Liver (tissue), 9 donors: ENCODE results near the gene SCRN3. TPM values are rescaled to one million over a fixed set of nuclear protein-coding genes. Genes with fewer than 3 reads are reported as not detected.

Experiments
- DNase-seq: peaks from one replicate; pipeline ENCODE4 v3.0.0-alpha.2; 2017; ENCODE audit warnings: low spot score
- H3K27ac ChIP-seq, 2 donors: one replicate each; pipeline ENCODE4 v1.7.0; 2013; ENCODE audit warnings: inconsistent platforms in 2 of 2, low read length in 2 of 2, control low read depth in 1 of 2, low read depth in 1 of 2, mild to moderate bottlenecking in 1 of 2
- H3K27me3 ChIP-seq, 4 donors: one replicate each; pipeline versions ENCODE4 v1.6.1 to v1.7.0; 2013; ENCODE audit warnings: low read length in 3 of 4, inconsistent platforms in 1 of 4, mild to moderate bottlenecking in 1 of 4, moderate library complexity in 1 of 4; ENCODE audit not compliant: control insufficient read depth in 4 of 4, insufficient read depth in 4 of 4
- H3K36me3 ChIP-seq, 4 donors: one replicate each; pipeline versions ENCODE4 v1.6.1 to v1.7.0; 2013; ENCODE audit warnings: low read length in 3 of 4, mild to moderate bottlenecking in 3 of 4, low read depth in 1 of 4, moderate library complexity in 1 of 4; ENCODE audit not compliant: control insufficient read depth in 4 of 4, insufficient read depth in 3 of 4
- H3K4me1 ChIP-seq, 4 donors: one replicate each; pipeline versions ENCODE4 v1.6.1 to v1.7.0; 2013; ENCODE audit warnings: low read length in 3 of 4, mild to moderate bottlenecking in 3 of 4, moderate library complexity in 1 of 4; ENCODE audit not compliant: control insufficient read depth in 4 of 4, insufficient read depth in 4 of 4
- H3K4me3 ChIP-seq, 3 donors: one replicate each; pipeline versions ENCODE4 v1.6.1 to v1.7.0; 2013; ENCODE audit warnings: low read length in 3 of 3, control low read depth in 1 of 3, low read depth in 1 of 3, mild to moderate bottlenecking in 1 of 3
- H3K9ac ChIP-seq, 2 donors: one replicate each; pipeline ENCODE4 v1.7.0; 2013; ENCODE audit warnings: low read length in 2 of 2, mild to moderate bottlenecking in 2 of 2, moderate library complexity in 2 of 2, control low read depth in 1 of 2, low read depth in 1 of 2
- H3K9me3 ChIP-seq, 4 donors: one replicate each; pipeline versions ENCODE4 v1.6.1 to v1.7.0; 2013; ENCODE audit warnings: low read length in 3 of 4; ENCODE audit not compliant: control insufficient read depth in 4 of 4
- EGR1 ChIP-seq, 2 donors: IDR thresholded peaks; 2 replicates each; pipeline ENCODE4 v1.6.1; 2016 to 2018; ENCODE audit warnings: antibody characterized with exemption in 2 of 2, low read depth in 2 of 2
- FOXA1 ChIP-seq: IDR thresholded peaks from 2 replicates; pipeline ENCODE4 v1.6.1; 2016; ENCODE audit warnings: antibody characterized with exemption
- FOXA2 ChIP-seq: IDR thresholded peaks from 2 replicates; pipeline ENCODE4 v1.6.1; 2016; ENCODE audit warnings: antibody characterized with exemption
- GABPA ChIP-seq, 2 donors: IDR thresholded peaks in 1 of 2; conservative IDR thresholded peaks in 1 of 2; 2 replicates each; pipeline ENCODE4 v1.6.1; 2016; ENCODE audit warnings: antibody characterized with exemption in 2 of 2, mild to moderate bottlenecking in 1 of 2, moderate library complexity in 1 of 2
- HNF4A ChIP-seq, 2 donors: conservative IDR thresholded peaks; 2 replicates each; pipeline ENCODE4 v1.6.1; 2016; ENCODE audit warnings: antibody characterized with exemption in 2 of 2, mild to moderate bottlenecking in 2 of 2
- HNF4G ChIP-seq: IDR thresholded peaks from 2 replicates; pipeline ENCODE4 v1.6.1; 2016; ENCODE audit warnings: antibody characterized with exemption
- JUND ChIP-seq, 2 donors: IDR thresholded peaks; 2 replicates each; pipeline ENCODE4 v1.6.1; 2016; ENCODE audit warnings: antibody characterized with exemption in 2 of 2
- NR2F2 ChIP-seq: IDR thresholded peaks from 2 replicates; pipeline ENCODE4 v1.6.1; 2016; ENCODE audit warnings: antibody characterized with exemption
- RAD21 ChIP-seq, 2 donors: IDR thresholded peaks; 2 replicates each; pipeline ENCODE4 v1.6.1; 2016; ENCODE audit warnings: antibody characterized with exemption in 2 of 2, mild to moderate bottlenecking in 2 of 2
- RXRA ChIP-seq, 2 donors: IDR thresholded peaks; 2 replicates each; pipeline ENCODE4 v1.6.1; 2017 to 2018; ENCODE audit warnings: antibody characterized with exemption in 2 of 2, mild to moderate bottlenecking in 1 of 2
- SP1 ChIP-seq: IDR thresholded peaks from 2 replicates; pipeline ENCODE4 v1.6.1; 2018; ENCODE audit warnings: antibody characterized with exemption, mild to moderate bottlenecking
- TAF1 ChIP-seq: conservative IDR thresholded peaks from 2 replicates; pipeline ENCODE4 v1.6.1; 2016; ENCODE audit warnings: antibody characterized with exemption, mild to moderate bottlenecking
- YY1 ChIP-seq: IDR thresholded peaks from 2 replicates; pipeline ENCODE4 v1.6.1; 2016; ENCODE audit warnings: antibody characterized with exemption, mild to moderate bottlenecking
- WGBS: extraction: QIAGEN DNeasy Blood & Tissue Kit; methylation state at CpG from one replicate; pipeline ENCODE4 v1.1.7; 2013; 5-methylcytosine and 5-hydroxymethylcytosine counted together
- polyA plus RNA-seq, 2 donors: library from polyadenylated mRNA; stranded (reverse) in 1 of 2; unstranded in 1 of 2; fragments of 200-250 nt in 1 of 2; fragments of >200 nt in 1 of 2; fragmentation: Nextera tagmentation in 1 of 2; extraction: Ambion mirVana in 1 of 2; gene quantifications; one replicate each; pipeline versions ENCODE4 v1.2.1 to v1.2.3, GENCODE V29; 2013 to 2015
- total RNA-seq, 2 donors: library from RNA; depleted of rRNA; stranded (reverse); fragments of >200 nt; gene quantifications; one replicate each; pipeline ENCODE4 v1.2.3, GENCODE V29; 2014
- TF ChIP-seq, protein P1 (sequence below): IDR thresholded peaks from 2 replicates; pipeline ENCODE4 v1.6.1; 2016; ENCODE audit warnings: antibody characterized with exemption
- TF ChIP-seq, protein P2 (sequence below): IDR thresholded peaks from 2 replicates; pipeline ENCODE4 v1.6.1; 2016; ENCODE audit warnings: antibody characterized with exemption
- TF ChIP-seq, protein P3 (sequence below): IDR thresholded peaks from 2 replicates; pipeline ENCODE4 v1.6.1; 2016; ENCODE audit warnings: antibody characterized with exemption, mild to moderate bottlenecking
- donor health status: healthy.
- donor health status: healthy.
- donor health status: healthy.
- donor health status: healthy.
- donor health status: healthy.

The SCRN3 gene
- total and polyA plus RNA-seq, 4 donors, result 10.0 to 23.1 (median 13.2) TPM

DNA sequence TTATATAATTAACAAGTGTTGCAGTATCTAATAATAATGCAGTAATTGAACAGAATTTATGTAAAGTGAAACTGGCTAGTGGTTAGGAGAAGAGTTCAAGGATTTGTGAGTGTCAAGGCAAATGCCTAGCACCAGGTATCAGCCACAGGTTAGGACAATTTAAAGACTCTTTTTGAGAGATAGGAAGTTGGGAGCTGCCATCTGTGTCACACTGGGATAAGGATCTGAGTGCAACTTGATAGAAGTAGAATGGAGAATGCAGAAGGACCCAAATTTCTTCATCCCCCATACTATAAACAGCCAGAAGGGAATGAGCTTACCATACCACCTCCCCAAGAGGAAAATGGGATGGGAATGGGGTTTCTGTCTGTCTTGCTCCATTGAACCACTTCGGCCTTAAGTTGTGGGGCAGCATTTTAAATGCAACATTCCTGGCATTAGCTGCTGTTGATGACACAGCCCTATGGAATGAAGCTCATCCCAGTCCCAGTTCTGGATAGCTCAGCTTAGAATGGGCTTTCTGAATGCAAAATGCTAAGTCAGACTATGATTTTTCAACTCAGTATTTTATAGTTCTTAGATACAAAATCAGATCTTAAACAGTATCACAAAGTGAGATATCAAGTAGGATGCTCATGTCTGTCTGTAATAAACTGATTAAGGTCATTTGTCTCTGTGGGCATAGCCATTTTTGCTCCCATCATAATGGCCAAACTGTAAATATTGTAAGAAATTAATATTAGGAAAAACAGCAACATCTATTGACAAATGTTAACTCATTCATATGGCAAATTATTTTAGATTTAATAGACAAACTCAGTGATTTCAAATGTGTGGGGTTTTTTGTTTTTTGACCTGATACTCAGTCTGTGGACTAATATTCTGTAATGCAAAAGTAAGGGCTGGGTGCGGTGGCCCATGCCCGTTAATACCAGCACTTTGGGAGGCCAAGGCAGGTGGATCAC is 47.3 kb downstream of the SCRN3 start:
- Histone ChIP-seq H3K36me3 (peaks cover 2 to 19% (median 5%) of the 10 kb centered on the region in 4 donors), H3K4me3 (no peak overlapping the region), H3K9me3 (no peaks in the 10 kb centered on the region), H3K4me1 (no peaks in the 10 kb centered on the region), H3K9ac (no peak overlapping the region), H3K27ac (no peak overlapping the region), H3K27me3 (no peaks in the 10 kb centered on the region)
- no peak for DNase-seq
- TF ChIP-seq RXRA (IDR thresholded peaks at IDR 0.05) (no peak), YY1 (no peak), GABPA (IDR thresholded peaks at IDR 0.05 in 1 of 2, conservative IDR thresholded peaks at IDR 0.05 in 1 of 2) (no peak), EGR1 (IDR thresholded peaks at IDR 0.05; ENCODE audit: low read depth in 2 of 2) (no peak), NR2F2 (no peak), JUND (IDR thresholded peaks at IDR 0.05) (peak in 1 of 2 donors; percentile 42)
- TF ChIP-seq, protein P1, sequence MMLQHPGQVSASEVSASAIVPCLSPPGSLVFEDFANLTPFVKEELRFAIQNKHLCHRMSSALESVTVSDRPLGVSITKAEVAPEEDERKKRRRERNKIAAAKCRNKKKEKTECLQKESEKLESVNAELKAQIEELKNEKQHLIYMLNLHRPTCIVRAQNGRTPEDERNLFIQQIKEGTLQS, result no peak
- WGBS, result 89% methylated on average over 3 of the region's 3 CpGs

DNA sequence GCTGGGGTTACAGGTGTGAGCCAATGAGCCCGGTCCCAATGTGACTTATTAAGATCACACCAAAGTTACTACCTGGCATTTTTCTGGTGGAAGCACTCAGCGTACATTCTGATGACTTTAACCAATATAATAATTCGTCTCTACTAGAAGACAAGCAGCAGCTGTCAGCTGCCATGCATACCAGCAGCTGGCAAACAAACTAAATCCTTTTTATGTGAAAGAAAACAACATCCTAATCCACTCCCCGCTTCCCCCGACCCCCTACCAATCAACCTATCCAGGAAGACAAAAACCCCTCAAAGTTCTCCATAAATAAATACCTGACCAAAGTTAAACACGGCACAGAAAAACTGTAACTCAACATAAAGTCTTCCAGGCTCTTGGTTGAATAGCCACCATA is 49.2 kb downstream of the SCRN3 start:
- H3K27me3 ChIP-seq, result no peaks in the 10 kb centered on the region
- peaks cover 2 to 19% (median 6%) of the 10 kb centered on the region in 4 donors for H3K36me3 ChIP-seq

DNA sequence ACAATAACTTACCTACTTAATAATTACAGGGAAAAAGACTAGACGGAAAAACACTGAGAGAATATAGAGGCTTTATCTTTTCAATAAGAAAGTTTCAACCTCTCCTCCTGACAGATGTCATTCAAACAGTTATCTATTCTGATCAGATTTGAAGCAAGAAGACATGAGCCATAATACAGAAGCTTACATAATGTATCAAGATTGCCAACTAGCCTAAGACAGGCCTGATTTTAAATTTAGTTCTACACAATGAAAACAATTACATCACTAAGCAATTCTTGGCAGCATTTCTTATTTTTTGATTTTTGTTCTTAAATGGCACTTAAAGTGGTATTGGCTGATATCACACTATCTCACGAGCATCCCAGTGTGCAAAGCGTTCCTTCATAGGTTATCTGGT is 49.7 kb downstream of the SCRN3 start:
- H3K27me3 ChIP-seq, result no peaks in the 10 kb centered on the region
- peaks cover 2 to 19% (median 6%) of the 10 kb centered on the region in 4 donors for H3K36me3 ChIP-seq
- no peak overlapping the region for H3K9ac ChIP-seq
- WGBS, result 95% methylated on average over 3 of the region's 3 CpGs
- no peak overlapping the region for H3K4me3 ChIP-seq
- DNase-seq, result no peak
- no peaks in the 10 kb centered on the region for H3K4me1 ChIP-seq
- H3K9me3 ChIP-seq, result no peaks in the 10 kb centered on the region
- H3K27ac ChIP-seq, result no peak overlapping the region
- TF ChIP-seq HNF4A (conservative IDR thresholded peaks at IDR 0.05) (no peak), RAD21 (IDR thresholded peaks at IDR 0.05) (no peak), SP1 (no peak), FOXA2 (no peak), FOXA1 (no peak), HNF4G (no peak), TAF1 (no peak), RXRA (IDR thresholded peaks at IDR 0.05) (no peak), EGR1 (IDR thresholded peaks at IDR 0.05; ENCODE audit: low read depth in 2 of 2) (no peak)
- TF ChIP-seq, protein P1, result no peak
- TF ChIP-seq, protein P2, sequence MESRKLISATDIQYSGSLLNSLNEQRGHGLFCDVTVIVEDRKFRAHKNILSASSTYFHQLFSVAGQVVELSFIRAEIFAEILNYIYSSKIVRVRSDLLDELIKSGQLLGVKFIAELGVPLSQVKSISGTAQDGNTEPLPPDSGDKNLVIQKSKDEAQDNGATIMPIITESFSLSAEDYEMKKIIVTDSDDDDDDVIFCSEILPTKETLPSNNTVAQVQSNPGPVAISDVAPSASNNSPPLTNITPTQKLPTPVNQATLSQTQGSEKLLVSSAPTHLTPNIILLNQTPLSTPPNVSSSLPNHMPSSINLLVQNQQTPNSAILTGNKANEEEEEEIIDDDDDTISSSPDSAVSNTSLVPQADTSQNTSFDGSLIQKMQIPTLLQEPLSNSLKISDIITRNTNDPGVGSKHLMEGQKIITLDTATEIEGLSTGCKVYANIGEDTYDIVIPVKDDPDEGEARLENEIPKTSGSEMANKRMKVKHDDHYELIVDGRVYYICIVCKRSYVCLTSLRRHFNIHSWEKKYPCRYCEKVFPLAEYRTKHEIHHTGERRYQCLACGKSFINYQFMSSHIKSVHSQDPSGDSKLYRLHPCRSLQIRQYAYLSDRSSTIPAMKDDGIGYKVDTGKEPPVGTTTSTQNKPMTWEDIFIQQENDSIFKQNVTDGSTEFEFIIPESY, result no peak

More for the DNA sequence above, 49.2 kb downstream of the SCRN3 start:
- Histone ChIP-seq H3K4me1 (no peaks in the 10 kb centered on the region), H3K9me3 (no peaks in the 10 kb centered on the region), H3K9ac (no peak overlapping the region), H3K27ac (no peak overlapping the region), H3K4me3 (no peak overlapping the region)
- DNase-seq, result no peak
- TF ChIP-seq, protein P3, sequence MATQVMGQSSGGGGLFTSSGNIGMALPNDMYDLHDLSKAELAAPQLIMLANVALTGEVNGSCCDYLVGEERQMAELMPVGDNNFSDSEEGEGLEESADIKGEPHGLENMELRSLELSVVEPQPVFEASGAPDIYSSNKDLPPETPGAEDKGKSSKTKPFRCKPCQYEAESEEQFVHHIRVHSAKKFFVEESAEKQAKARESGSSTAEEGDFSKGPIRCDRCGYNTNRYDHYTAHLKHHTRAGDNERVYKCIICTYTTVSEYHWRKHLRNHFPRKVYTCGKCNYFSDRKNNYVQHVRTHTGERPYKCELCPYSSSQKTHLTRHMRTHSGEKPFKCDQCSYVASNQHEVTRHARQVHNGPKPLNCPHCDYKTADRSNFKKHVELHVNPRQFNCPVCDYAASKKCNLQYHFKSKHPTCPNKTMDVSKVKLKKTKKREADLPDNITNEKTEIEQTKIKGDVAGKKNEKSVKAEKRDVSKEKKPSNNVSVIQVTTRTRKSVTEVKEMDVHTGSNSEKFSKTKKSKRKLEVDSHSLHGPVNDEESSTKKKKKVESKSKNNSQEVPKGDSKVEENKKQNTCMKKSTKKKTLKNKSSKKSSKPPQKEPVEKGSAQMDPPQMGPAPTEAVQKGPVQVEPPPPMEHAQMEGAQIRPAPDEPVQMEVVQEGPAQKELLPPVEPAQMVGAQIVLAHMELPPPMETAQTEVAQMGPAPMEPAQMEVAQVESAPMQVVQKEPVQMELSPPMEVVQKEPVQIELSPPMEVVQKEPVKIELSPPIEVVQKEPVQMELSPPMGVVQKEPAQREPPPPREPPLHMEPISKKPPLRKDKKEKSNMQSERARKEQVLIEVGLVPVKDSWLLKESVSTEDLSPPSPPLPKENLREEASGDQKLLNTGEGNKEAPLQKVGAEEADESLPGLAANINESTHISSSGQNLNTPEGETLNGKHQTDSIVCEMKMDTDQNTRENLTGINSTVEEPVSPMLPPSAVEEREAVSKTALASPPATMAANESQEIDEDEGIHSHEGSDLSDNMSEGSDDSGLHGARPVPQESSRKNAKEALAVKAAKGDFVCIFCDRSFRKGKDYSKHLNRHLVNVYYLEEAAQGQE, result no peak
- 82% methylated on average over 6 of the region's 6 CpGs for WGBS
